ENCODE data around the gene DAGLA. TPM values are rescaled to one million over a fixed set of nuclear protein-coding genes. Genes with fewer than 3 reads are reported as not detected.

DAGLA gene
- total and polyA plus RNA-seq, 2 donors (not counting 1 experiment from before 2014, with no cell fraction given) = 0.06 TPM; not detected in 1

DNA sequence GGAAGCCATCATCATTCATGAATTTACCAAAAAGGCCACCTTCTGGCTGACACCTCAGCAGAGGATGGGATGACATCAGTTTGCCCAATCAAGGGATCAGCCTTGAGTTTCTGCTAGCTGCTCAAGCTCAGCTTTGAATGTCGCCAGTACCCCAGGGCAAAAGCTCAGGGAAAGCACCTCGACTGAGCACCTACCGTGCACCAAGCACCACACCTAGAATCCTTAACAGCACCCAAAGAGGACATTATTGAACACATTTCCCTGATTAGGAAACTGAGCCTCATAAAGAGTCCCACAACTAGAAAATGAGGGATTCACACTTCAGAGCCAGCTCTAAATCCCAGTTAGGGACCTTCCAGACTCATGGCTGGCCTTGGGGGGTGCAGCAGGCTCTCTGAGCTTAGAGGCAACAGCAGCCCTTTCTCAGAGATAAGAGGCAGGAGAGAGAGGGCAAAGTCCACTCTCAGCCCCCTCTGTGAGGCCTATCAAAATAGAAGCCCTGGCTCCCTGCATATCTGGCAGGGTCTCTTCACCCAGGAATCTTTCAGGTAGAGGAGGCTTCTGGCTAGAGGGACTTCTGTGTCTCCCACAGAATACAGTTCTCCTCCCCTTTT is 13.4 kb upstream of the DAGLA start:
- Histone ChIP-seq H4K20me1 (ENCODE audit: control insufficient read depth, insufficient read depth, low read length, poor library complexity, severe bottlenecking) (no peaks in the 10 kb centered on the region), H3K4me3 (ENCODE audit: control extremely low read depth in 1 of 5, extremely low read depth in 1 of 5, insufficient read depth in 1 of 5, low read depth in 2 of 5, low read length in 4 of 5) (no peak overlapping the region), H3K9ac (ENCODE audit: low read length) (no peak overlapping the region), H3K4me2 (replicated peaks; ENCODE audit: low read depth, low read length, poor library complexity, severe bottlenecking) (no peak overlapping the region), H3K36me3 (replicated peaks in 1 of 2; ENCODE audit: control extremely low read depth in 1 of 2, control insufficient read depth in 1 of 2, extremely low read depth in 1 of 2, insufficient read depth in 2 of 2, low read length in 1 of 2) (no peaks in the 10 kb centered on the region), H2AFZ (ENCODE audit: insufficient read depth, low read depth, low read length, poor library complexity, severe bottlenecking) (no peak overlapping the region), H3K9me3 (ENCODE audit: control extremely low read depth in 1 of 3, control insufficient read depth in 2 of 3, insufficient read depth in 1 of 3, low read length in 2 of 3) (no peaks in the 10 kb centered on the region), H3K79me2 (ENCODE audit: control insufficient read depth, insufficient read depth, low read length) (no peaks in the 10 kb centered on the region), H3K4me1 (ENCODE audit: control insufficient read depth in 2 of 2, insufficient read depth in 2 of 2, low read length in 2 of 2) (no peaks in the 10 kb centered on the region), H3K27me3 (replicated peaks in 1 of 4; ENCODE audit: control extremely low read depth in 1 of 4, control insufficient read depth in 3 of 4, insufficient read depth in 4 of 4, low read length in 3 of 4) (peaks cover 0 to 2% (median 0%) of the 10 kb centered on the region in 4 experiments), H3K27ac (ENCODE audit: low read length in 2 of 2) (no peak overlapping the region)
- Mint-ChIP-seq H3K4me1 (no peaks in the 10 kb centered on the region), H3K9me3 (ENCODE audit: insufficient read depth) (no peaks in the 10 kb centered on the region), H3K27ac (no peak overlapping the region), H3K4me3 (no peak overlapping the region), H3K27me3 (peaks cover 11% of the 10 kb centered on the region)
- no peak for DNase-seq
- no peak for TF ChIP-seq CTCF (IDR thresholded peaks at IDR 0.05)
- TF ChIP-seq EZH2 (IDR thresholded peaks at IDR 0.05; ENCODE audit: borderline replicate concordance, insufficient read depth, low read depth, low read length, poor library complexity, severe bottlenecking) = no peak
- POLR2A ChIA-PET = no interaction called here
- no peak for ATAC-seq (ENCODE audit: low read depth)
- CTCF ChIA-PET = interaction anchor here (0.5 to 1.0 kb wide), 2 partner anchors 9 to 800 kb away, joined by 3 read pairs; no protein-coding TSS in a partner anchor
- intact Hi-C loops (cut with micrococcal nuclease) = no loop called here
- WGBS (ENCODE audit: insufficient coverage) = 93% methylated on average over 3 of the region's 3 CpGs

DNA sequence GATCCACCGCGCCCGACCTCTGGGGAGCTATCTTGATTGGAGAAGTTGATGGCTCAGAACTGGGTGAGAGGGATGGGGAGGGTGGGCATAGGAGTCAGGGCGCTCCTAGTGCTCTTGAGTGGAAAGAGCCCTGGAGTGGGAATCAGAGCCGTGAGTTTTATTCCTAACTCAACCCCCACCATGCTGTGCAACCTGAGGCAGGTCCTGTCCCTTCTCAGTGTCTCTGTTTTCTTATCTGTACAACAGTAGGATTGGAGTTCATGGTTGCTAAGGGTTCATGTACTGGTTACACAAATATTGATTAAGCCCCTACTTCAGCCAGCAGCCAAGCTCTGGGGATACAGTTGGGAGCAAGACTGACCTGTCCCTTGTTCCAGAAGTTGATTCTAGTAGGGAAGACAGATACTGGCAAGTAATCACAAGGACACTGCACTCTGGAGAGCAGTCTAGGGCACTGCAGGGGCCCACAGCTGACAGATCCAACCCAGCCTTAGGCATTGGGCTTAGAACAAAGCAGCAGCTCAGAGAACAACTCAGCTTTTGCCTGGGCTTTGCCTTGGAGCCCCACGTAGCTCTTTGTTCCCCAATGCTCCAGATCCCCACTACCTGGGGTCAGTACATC is 12.4 kb upstream of the DAGLA start:
- ChIA-PET POLR2A (no interaction called here), CTCF (interaction anchor here (0.7 kb wide), 1 partner anchor 29 kb away, joined by 3 read pairs; no protein-coding TSS in a partner anchor)
- intact Hi-C loops (cut with micrococcal nuclease) = no loop called here
- no peaks in the 10 kb centered on the region for H3K79me2 ChIP-seq (ENCODE audit: control insufficient read depth, insufficient read depth, low read length)
- Mint-ChIP-seq H3K27me3 (peaks cover 15% of the 10 kb centered on the region), H3K9me3 (ENCODE audit: insufficient read depth) (no peaks in the 10 kb centered on the region), H3K27ac (no peak overlapping the region), H3K4me3 (no peak overlapping the region), H3K4me1 (no peaks in the 10 kb centered on the region)
- H3K36me3 ChIP-seq (replicated peaks in 1 of 2; ENCODE audit: control extremely low read depth in 1 of 2, control insufficient read depth in 1 of 2, extremely low read depth in 1 of 2, insufficient read depth in 2 of 2, low read length in 1 of 2) = no peaks in the 10 kb centered on the region
- H3K4me3 ChIP-seq (ENCODE audit: control extremely low read depth in 1 of 5, extremely low read depth in 1 of 5, insufficient read depth in 1 of 5, low read depth in 2 of 5, low read length in 4 of 5) = no peak overlapping the region
- H3K4me1 ChIP-seq (ENCODE audit: control insufficient read depth in 2 of 2, insufficient read depth in 2 of 2, low read length in 2 of 2) = no peaks in the 10 kb centered on the region
- no peak for DNase-seq
- 85% methylated on average over 4 of the region's 6 CpGs for WGBS (ENCODE audit: insufficient coverage)
- no peak overlapping the region for H3K27ac ChIP-seq (ENCODE audit: low read length in 2 of 2)
- TF ChIP-seq CTCF (IDR thresholded peaks at IDR 0.05) = no peak
- no peak for TF ChIP-seq EZH2 (IDR thresholded peaks at IDR 0.05; ENCODE audit: borderline replicate concordance, insufficient read depth, low read depth, low read length, poor library complexity, severe bottlenecking)
- no peak overlapping the region for H2AFZ ChIP-seq (ENCODE audit: insufficient read depth, low read depth, low read length, poor library complexity, severe bottlenecking)
- no peak overlapping the region for H3K9ac ChIP-seq (ENCODE audit: low read length)
- peaks cover 0 to 2% (median 0%) of the 10 kb centered on the region in 4 experiments for H3K27me3 ChIP-seq (replicated peaks in 1 of 4; ENCODE audit: control extremely low read depth in 1 of 4, control insufficient read depth in 3 of 4, insufficient read depth in 4 of 4, low read length in 3 of 4)
- ATAC-seq (ENCODE audit: low read depth) = no peak
- H3K4me2 ChIP-seq (replicated peaks; ENCODE audit: low read depth, low read length, poor library complexity, severe bottlenecking) = no peak overlapping the region
- H4K20me1 ChIP-seq (ENCODE audit: control insufficient read depth, insufficient read depth, low read length, poor library complexity, severe bottlenecking) = no peaks in the 10 kb centered on the region
- H3K9me3 ChIP-seq (ENCODE audit: control extremely low read depth in 1 of 3, control insufficient read depth in 2 of 3, insufficient read depth in 1 of 3, low read length in 2 of 3) = no peaks in the 10 kb centered on the region
